ENCODE measurements around the gene ABCC8. TPM values are rescaled to one million over a fixed set of nuclear protein-coding genes. Genes with fewer than 3 reads are reported as not detected.

ABCC8 gene
- total and polyA plus RNA-seq, 4 donors: 5.5 to 33.2 (median 18.3) TPM

DNA sequence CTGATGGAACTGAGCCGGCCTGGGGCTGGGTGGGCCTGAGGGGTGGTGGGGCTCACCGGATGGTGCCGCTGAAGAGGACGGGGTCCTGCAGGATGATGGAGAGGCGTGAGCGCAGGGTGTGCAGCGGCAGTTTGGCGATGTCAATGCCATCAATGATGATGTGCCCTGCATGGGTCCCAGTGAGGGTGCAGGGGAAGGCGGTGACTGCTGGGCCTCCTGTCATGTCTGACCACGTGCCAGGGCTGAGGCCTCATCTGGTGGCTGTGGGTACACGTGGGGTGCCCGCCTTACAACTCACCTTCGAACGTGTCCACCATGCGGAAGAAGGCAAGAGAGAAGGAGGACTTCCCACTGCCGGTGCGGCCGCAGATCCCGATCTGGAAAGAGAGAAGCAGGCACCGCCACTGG lies 81.1 kb downstream of the ABCC8 start:
- H3K9me3 ChIP-seq (ENCODE audit: control insufficient read depth, insufficient read depth, low read length): no peaks in the 10 kb centered on the region
- H3K4me1 ChIP-seq (ENCODE audit: control insufficient read depth, insufficient read depth, low read length): no peaks in the 10 kb centered on the region
- H3K36me3 ChIP-seq (ENCODE audit: control insufficient read depth, insufficient read depth, low read length): peaks cover 57% of the 10 kb centered on the region
- H3K27ac ChIP-seq (ENCODE audit: low read depth, low read length): no peak overlapping the region
- H3K4me3 ChIP-seq (ENCODE audit: low read depth, low read length): no peak overlapping the region
- WGBS (ENCODE audit: insufficient coverage): 93% methylated on average over 20 of the region's 20 CpGs
- H3K27me3 ChIP-seq (ENCODE audit: control insufficient read depth, insufficient read depth, low read length): no peaks in the 10 kb centered on the region
- no peak for DNase-seq (ENCODE audit: low read depth in 4 of 6, low spot score in 6 of 6)

DNA sequence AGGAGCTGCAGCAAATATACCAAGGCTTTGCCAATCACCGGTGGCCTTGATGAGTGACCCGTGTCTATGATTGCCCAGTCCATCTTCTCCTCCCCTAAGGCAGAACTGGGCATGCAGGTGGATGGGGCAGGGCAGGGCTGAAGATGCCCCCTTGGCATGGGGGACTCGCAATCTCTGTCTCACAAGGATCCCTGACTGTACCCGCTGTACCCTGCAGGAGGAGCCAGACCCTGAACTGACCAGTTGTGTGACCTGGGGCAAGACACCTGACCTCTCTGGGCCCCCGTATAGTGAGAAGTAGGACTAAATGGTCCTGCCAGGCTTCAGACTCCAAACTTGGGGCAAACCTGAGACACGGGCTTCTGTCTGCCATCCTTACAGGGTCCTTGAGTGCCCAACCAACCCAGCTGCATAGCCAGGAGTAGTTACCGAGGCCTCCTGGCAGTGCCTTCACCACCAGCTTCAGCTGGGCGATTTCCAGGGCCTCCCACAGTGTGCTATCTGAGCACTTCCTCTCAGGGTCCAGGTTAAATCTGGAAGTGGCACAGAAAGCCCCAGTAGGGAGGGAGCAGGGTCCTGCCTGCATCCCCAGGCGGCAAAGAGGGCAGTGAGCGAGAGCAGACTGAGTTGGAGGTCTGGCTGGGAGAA lies 81.8 kb downstream of the ABCC8 start:
- DNase-seq (ENCODE audit: low read depth in 4 of 6, low spot score in 6 of 6): no peak
- Histone ChIP-seq H3K27me3 (ENCODE audit: control insufficient read depth, insufficient read depth, low read length) (no peaks in the 10 kb centered on the region), H3K4me3 (ENCODE audit: low read depth, low read length) (no peak overlapping the region), H3K36me3 (ENCODE audit: control insufficient read depth, insufficient read depth, low read length) (peaks cover 57% of the 10 kb centered on the region), H3K27ac (ENCODE audit: low read depth, low read length) (no peak overlapping the region), H3K9me3 (ENCODE audit: control insufficient read depth, insufficient read depth, low read length) (no peaks in the 10 kb centered on the region), H3K4me1 (ENCODE audit: control insufficient read depth, insufficient read depth, low read length) (peaks cover 3% of the 10 kb centered on the region)
- WGBS (ENCODE audit: insufficient coverage): 84% methylated on average over 10 of the region's 10 CpGs

GRCh38 chr11:17393472-17393871 lies 83.2 kb downstream of the ABCC8 start:
- Histone ChIP-seq H3K27ac (ENCODE audit: low read depth, low read length) (no peak overlapping the region), H3K27me3 (ENCODE audit: control insufficient read depth, insufficient read depth, low read length) (no peaks in the 10 kb centered on the region), H3K9me3 (ENCODE audit: control insufficient read depth, insufficient read depth, low read length) (no peaks in the 10 kb centered on the region), H3K36me3 (ENCODE audit: control insufficient read depth, insufficient read depth, low read length) (peaks cover 57% of the 10 kb centered on the region), H3K4me1 (ENCODE audit: control insufficient read depth, insufficient read depth, low read length) (peaks cover 14% of the 10 kb centered on the region), H3K4me3 (ENCODE audit: low read depth, low read length) (no peak overlapping the region)
- DNase-seq (ENCODE audit: low read depth in 4 of 6, low spot score in 6 of 6): no peak
- 95% methylated on average over 4 of the region's 6 CpGs for WGBS (ENCODE audit: insufficient coverage)

DNA sequence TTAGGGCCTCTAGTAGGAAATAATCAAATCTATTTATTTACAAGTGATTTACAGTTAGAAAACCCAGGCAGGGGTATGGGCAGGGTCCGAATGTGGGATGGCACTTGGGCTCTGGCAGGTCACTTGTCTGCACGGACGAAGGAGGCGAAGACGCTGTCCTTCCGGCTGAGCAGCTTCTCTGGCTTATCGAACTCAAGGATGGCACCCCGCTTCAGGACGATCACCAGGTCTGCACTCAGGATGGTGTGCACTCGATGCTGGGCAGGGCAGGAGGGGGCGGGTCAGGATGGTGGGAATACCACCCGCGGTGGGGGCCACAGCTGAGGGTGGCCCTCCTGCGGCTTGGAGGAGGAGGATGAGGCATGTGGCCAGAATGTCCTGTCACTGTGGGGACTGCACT lies 83.8 kb downstream of the ABCC8 start:
- Histone ChIP-seq H3K27me3 (ENCODE audit: control insufficient read depth, insufficient read depth, low read length) (no peaks in the 10 kb centered on the region), H3K27ac (ENCODE audit: low read depth, low read length) (no peak overlapping the region), H3K4me1 (ENCODE audit: control insufficient read depth, insufficient read depth, low read length) (peaks cover 18% of the 10 kb centered on the region), H3K36me3 (ENCODE audit: control insufficient read depth, insufficient read depth, low read length) (peaks cover 51% of the 10 kb centered on the region), H3K4me3 (ENCODE audit: low read depth, low read length) (no peak overlapping the region), H3K9me3 (ENCODE audit: control insufficient read depth, insufficient read depth, low read length) (no peaks in the 10 kb centered on the region)
- WGBS (ENCODE audit: insufficient coverage): 89% methylated on average over 9 of the region's 14 CpGs
- DNase-seq (ENCODE audit: low read depth in 4 of 6, low spot score in 6 of 6): no peak

GRCh38 chr11:17391493-17392355 lies 84.9 kb downstream of the ABCC8 start:
- Histone ChIP-seq H3K4me1 (ENCODE audit: control insufficient read depth, insufficient read depth, low read length) (peaks cover 24% of the 10 kb centered on the region), H3K27me3 (ENCODE audit: control insufficient read depth, insufficient read depth, low read length) (no peaks in the 10 kb centered on the region), H3K9me3 (ENCODE audit: control insufficient read depth, insufficient read depth, low read length) (no peaks in the 10 kb centered on the region), H3K4me3 (ENCODE audit: low read depth, low read length) (no peak overlapping the region), H3K36me3 (ENCODE audit: control insufficient read depth, insufficient read depth, low read length) (peaks cover 50% of the 10 kb centered on the region), H3K27ac (ENCODE audit: low read depth, low read length) (no peak overlapping the region)
- WGBS (ENCODE audit: insufficient coverage): 90% methylated on average over 3 of the region's 3 CpGs
- DNase-seq (ENCODE audit: low read depth in 4 of 6, low spot score in 6 of 6): no peak

DNA sequence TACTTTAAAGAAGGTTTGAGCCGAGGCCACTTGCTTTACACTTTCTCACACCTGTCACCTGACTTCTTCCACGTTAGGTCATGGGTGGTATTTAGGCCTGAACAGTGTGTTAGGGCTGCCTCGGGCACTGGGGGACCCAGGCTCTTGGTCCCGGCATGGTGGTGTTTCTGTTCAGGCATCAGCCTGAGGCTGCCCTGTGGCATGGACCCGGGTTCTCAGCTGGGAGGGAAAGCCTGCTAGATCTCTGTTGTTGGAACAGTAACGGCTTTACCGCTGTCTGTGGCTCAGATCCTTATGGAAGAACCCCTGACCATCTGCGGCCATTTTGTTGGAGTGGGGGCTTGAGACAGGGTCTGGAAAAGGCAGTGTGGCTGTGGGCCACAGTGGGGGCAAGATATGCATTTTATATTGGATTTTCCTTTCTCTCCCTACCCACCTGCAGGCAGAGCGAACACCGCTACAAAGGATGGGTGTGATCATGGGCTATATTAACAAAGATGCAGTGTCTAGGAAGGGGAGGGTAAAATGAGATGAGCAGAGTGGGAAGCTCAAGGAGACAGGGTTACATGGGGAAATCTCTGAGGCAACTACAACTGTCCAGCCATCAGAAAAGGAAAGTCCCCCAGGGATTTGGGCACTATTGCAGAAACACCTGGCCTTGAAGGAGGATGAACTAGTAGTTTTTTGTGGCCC lies 86.5 kb downstream of the ABCC8 start:
- WGBS (ENCODE audit: insufficient coverage): 47% methylated on average over 6 of the region's 10 CpGs
- H3K27ac ChIP-seq (ENCODE audit: low read depth, low read length): no peak overlapping the region
- peaks cover 47% of the 10 kb centered on the region for H3K36me3 ChIP-seq (ENCODE audit: control insufficient read depth, insufficient read depth, low read length)
- H3K27me3 ChIP-seq (ENCODE audit: control insufficient read depth, insufficient read depth, low read length): no peaks in the 10 kb centered on the region
- peak overlapping the region; percentile 55 for H3K4me3 ChIP-seq (ENCODE audit: low read depth, low read length)
- peaks cover 39% of the 10 kb centered on the region for H3K4me1 ChIP-seq (ENCODE audit: control insufficient read depth, insufficient read depth, low read length)
- no peaks in the 10 kb centered on the region for H3K9me3 ChIP-seq (ENCODE audit: control insufficient read depth, insufficient read depth, low read length)
- DNase-seq (ENCODE audit: low read depth in 4 of 6, low spot score in 6 of 6): no peak

- H3K27ac ChIP-seq (ENCODE audit: low read depth, low read length): no peak overlapping the region
- DNase-seq (ENCODE audit: low read depth in 4 of 6, low spot score in 6 of 6): peak; percentile 38 to 93 (median 66)
Measured at GRCh38 chr11:17389211-17389956, 87.3 kb downstream of the ABCC8 start.

GRCh38 chr11:17388609-17389210 lies 87.9 kb downstream of the ABCC8 start, which contains the start of gene KCNJ11:
Gene KCNJ11, minus strand, starts transcription at chr11:17388659. Its CDS starts 568 bp downstream, at chr11:17388091.
- 3% methylated on average over 51 of the region's 53 CpGs for WGBS (ENCODE audit: insufficient coverage)
- Histone ChIP-seq H3K4me1 (ENCODE audit: control insufficient read depth, insufficient read depth, low read length) (peaks cover 46% of the 10 kb centered on the region), H3K9me3 (ENCODE audit: control insufficient read depth, insufficient read depth, low read length) (no peaks in the 10 kb centered on the region), H3K27ac (ENCODE audit: low read depth, low read length) (no peak within 1 kb of the TSS), H3K36me3 (ENCODE audit: control insufficient read depth, insufficient read depth, low read length) (peaks cover 34% of the 10 kb centered on the region), H3K27me3 (ENCODE audit: control insufficient read depth, insufficient read depth, low read length) (no peaks in the 10 kb centered on the region), H3K4me3 (ENCODE audit: low read depth, low read length) (peak within 1 kb of the TSS; percentile 55)
- DNase-seq (ENCODE audit: low read depth in 4 of 6, low spot score in 6 of 6): no peak

More at GRCh38 chr11:17389211-17389956, 87.3 kb downstream of the ABCC8 start:
- H3K4me1 ChIP-seq (ENCODE audit: control insufficient read depth, insufficient read depth, low read length): peaks cover 40% of the 10 kb centered on the region
- 3% methylated on average over 28 of the region's 55 CpGs for WGBS (ENCODE audit: insufficient coverage)
- H3K36me3 ChIP-seq (ENCODE audit: control insufficient read depth, insufficient read depth, low read length): peaks cover 41% of the 10 kb centered on the region
- H3K27me3 ChIP-seq (ENCODE audit: control insufficient read depth, insufficient read depth, low read length): no peaks in the 10 kb centered on the region
- no peaks in the 10 kb centered on the region for H3K9me3 ChIP-seq (ENCODE audit: control insufficient read depth, insufficient read depth, low read length)
- peak overlapping the region; percentile 55 for H3K4me3 ChIP-seq (ENCODE audit: low read depth, low read length)

GRCh38 chr11:17387811-17388210 lies 88.8 kb downstream of the ABCC8 start:
- Histone ChIP-seq H3K27me3 (ENCODE audit: control insufficient read depth, insufficient read depth, low read length) (no peaks in the 10 kb centered on the region), H3K4me3 (ENCODE audit: low read depth, low read length) (no peak overlapping the region), H3K4me1 (ENCODE audit: control insufficient read depth, insufficient read depth, low read length) (peaks cover 49% of the 10 kb centered on the region), H3K9me3 (ENCODE audit: control insufficient read depth, insufficient read depth, low read length) (no peaks in the 10 kb centered on the region), H3K27ac (ENCODE audit: low read depth, low read length) (no peak overlapping the region), H3K36me3 (ENCODE audit: control insufficient read depth, insufficient read depth, low read length) (peaks cover 25% of the 10 kb centered on the region)
- no peak for DNase-seq (ENCODE audit: low read depth in 4 of 6, low spot score in 6 of 6)
- 96% methylated on average over 20 of the region's 20 CpGs for WGBS (ENCODE audit: insufficient coverage)

Data from spinal cord (tissue), 10 donors.